OCI-LY1 (cell line): ENCODE data around the gene TUBB1.

Experiments used
- H2AFZ ChIP-seq: fragments of 200-600 bp; sonication (generic), shearing (Covaris generic); 2 replicates; pipeline ENCODE4 v1.6.0; 2014; ENCODE audit warnings: antibody characterized with exemption, mild to moderate bottlenecking, low read length
- H3F3A ChIP-seq: fragments of 200-600 bp; sonication (generic), shearing (Covaris generic); 2 replicates; pipeline ENCODE4 v1.6.0; 2014; ENCODE audit warnings: mild to moderate bottlenecking, antibody characterized with exemption, low read length, moderate library complexity; ENCODE audit not compliant: insufficient read depth
- H3K27ac ChIP-seq: fragments of 200-600 bp; sonication (generic); 2 replicates; pipeline ENCODE4 v1.5.1; 2014; ENCODE audit warnings: low read length, mixed run types, mild to moderate bottlenecking, low read depth; ENCODE audit not compliant: poor library complexity, severe bottlenecking
- H3K27me3 ChIP-seq: fragments of 200-600 bp; sonication (generic); 2 replicates; pipeline ENCODE4 v1.6.0; 2014; ENCODE audit warnings: antibody characterized with exemption, mild to moderate bottlenecking, low read length, moderate library complexity; ENCODE audit not compliant: insufficient read depth
- H3K36me3 ChIP-seq: fragments of 200-600 bp; sonication (generic); 2 replicates; pipeline ENCODE4 v1.6.1; 2014; ENCODE audit warnings: mild to moderate bottlenecking, antibody characterized with exemption, low read length, moderate library complexity, mixed read lengths; ENCODE audit not compliant: insufficient read depth
- H3K4me1 ChIP-seq: fragments of 200-600 bp; sonication (generic); 2 replicates; pipeline ENCODE4 v1.5.1; 2014; ENCODE audit warnings: mild to moderate bottlenecking, low read length, moderate library complexity; ENCODE audit not compliant: insufficient read depth, severe bottlenecking
- H3K4me2 ChIP-seq: fragments of 200-600 bp; sonication (generic), shearing (Covaris generic); 2 replicates; pipeline ENCODE4 v1.6.1; 2014; ENCODE audit warnings: low read length
- H3K4me3 ChIP-seq: fragments of 200-600 bp; sonication (generic); 2 replicates; pipeline ENCODE4 v1.5.1; 2014; ENCODE audit warnings: low read length, low read depth, mild to moderate bottlenecking, mixed read lengths; ENCODE audit not compliant: poor library complexity, severe bottlenecking
- H3K79me2 ChIP-seq: fragments of 200-600 bp; shearing (Covaris generic); 2 replicates; pipeline ENCODE4 v1.6.1; 2016; ENCODE audit warnings: mixed run types, low read length, mixed read lengths; ENCODE audit not compliant: insufficient read depth
- H3K9ac ChIP-seq: fragments of 200-600 bp; sonication (generic), shearing (Covaris generic); 2 replicates; pipeline ENCODE4 v1.6.1; 2014; ENCODE audit warnings: mild to moderate bottlenecking, low read length, mixed read lengths
- H3K9me2 ChIP-seq: fragments of 200-600 bp; sonication (generic), shearing (Covaris generic); 2 replicates; pipeline ENCODE4 v1.6.1; 2014; ENCODE audit warnings: low read depth, mild to moderate bottlenecking, low read length, mixed read lengths
- H3K9me3 ChIP-seq: fragments of 200-600 bp; shearing (Covaris generic); 2 replicates; pipeline ENCODE4 v1.6.1; 2014; ENCODE audit warnings: low read length, mixed read lengths
- H4K20me1 ChIP-seq: fragments of 200-600 bp; sonication (generic), shearing (Covaris generic); 2 replicates; pipeline ENCODE4 v1.6.0; 2016; ENCODE audit warnings: mild to moderate bottlenecking, low read length; ENCODE audit not compliant: insufficient read depth
- CTCF ChIP-seq: fragments of 200-600 bp; sonication (generic), shearing (Covaris generic); IDR thresholded peaks from 2 replicates; pipeline ENCODE4 v1.5.1; 2017; ENCODE audit warnings: mild to moderate bottlenecking, antibody characterized with exemption, low read length, moderate library complexity, mixed read lengths
- EZH2 ChIP-seq: fragments of 200-600 bp; sonication (generic), shearing (Covaris generic); IDR thresholded peaks from 2 replicates; pipeline ENCODE4 v1.8.0; 2017; ENCODE audit warnings: borderline replicate concordance, mixed run types, mild to moderate bottlenecking, antibody characterized with exemption, low read length, moderate library complexity, mixed read lengths

Gene TUBB1

GRCh38 chr20:59032713-59033059 is 13.5 kb downstream of the TUBB1 start:
- Histone ChIP-seq H3K4me3 (peak overlapping the region; percentile 93), H3K9me3 (no peaks in the 10 kb centered on the region), H3K27ac (peak overlapping the region; percentile 44), H3K9me2 (no peaks in the 10 kb centered on the region), H2AFZ (no peak overlapping the region), H3K36me3 (peaks cover 87% of the 10 kb centered on the region), H3F3A (peaks cover 13% of the 10 kb centered on the region), H3K4me1 (peaks cover 44% of the 10 kb centered on the region), H3K4me2 (peak overlapping the region; percentile 75), H4K20me1 (0 out of 2 replicates have a peak, but pooled peaks cover 3% of the 10 kb centered on the region), H3K27me3 (no peaks in the 10 kb centered on the region), H3K79me2 (peaks cover 42% of the 10 kb centered on the region), H3K9ac (peak overlapping the region; percentile 76)
- TF ChIP-seq EZH2 (no peak), CTCF (peak; percentile 16; the same call in 1 of the 2 replicates)

- peaks cover 87% of the 10 kb centered on the region for H3K36me3 ChIP-seq
- peak overlapping the region; percentile 93 for H3K4me3 ChIP-seq
- peaks cover 44% of the 10 kb centered on the region for H3K4me1 ChIP-seq
- H3K9me2 ChIP-seq = no peaks in the 10 kb centered on the region
- no peaks in the 10 kb centered on the region for H3K9me3 ChIP-seq
- no peak overlapping the region for H2AFZ ChIP-seq
- peak overlapping the region; percentile 44 for H3K27ac ChIP-seq
- H3K79me2 ChIP-seq = peaks cover 44% of the 10 kb centered on the region
- peak overlapping the region; percentile 75 for H3K4me2 ChIP-seq
- 0 out of 2 replicates have a peak, but pooled peaks cover 3% of the 10 kb centered on the region for H4K20me1 ChIP-seq
- peaks cover 13% of the 10 kb centered on the region for H3F3A ChIP-seq
- peak overlapping the region; percentile 76 for H3K9ac ChIP-seq
- TF ChIP-seq EZH2 (no peak), CTCF (no peak)
- no peaks in the 10 kb centered on the region for H3K27me3 ChIP-seq
Observed at GRCh38 chr20:59033093-59033492, 13.9 kb downstream of the TUBB1 start.

- peaks cover 40% of the 10 kb centered on the region for H3K4me1 ChIP-seq
- TF ChIP-seq EZH2 = no peak
- TF ChIP-seq CTCF = no peak
- peaks cover 44% of the 10 kb centered on the region for H3K79me2 ChIP-seq
- no peaks in the 10 kb centered on the region for H3K9me2 ChIP-seq
- H3K4me2 ChIP-seq = no peak overlapping the region
- H2AFZ ChIP-seq = no peak overlapping the region
- no peak overlapping the region for H3K4me3 ChIP-seq
- H3K27ac ChIP-seq = no peak overlapping the region
- H3K9ac ChIP-seq = peak overlapping the region; percentile 76; the same call in 1 of the 2 replicates
- no peaks in the 10 kb centered on the region for H3K27me3 ChIP-seq
- H3K9me3 ChIP-seq = no peaks in the 10 kb centered on the region
- peaks cover 13% of the 10 kb centered on the region for H3F3A ChIP-seq
- H4K20me1 ChIP-seq = 0 out of 2 replicates have a peak, but pooled peaks cover 3% of the 10 kb centered on the region
- peaks cover 87% of the 10 kb centered on the region for H3K36me3 ChIP-seq
Observed at GRCh38 chr20:59033616-59034165, 14.5 kb downstream of the TUBB1 start.
